Measurements from ENCODE around the gene BTBD9. TPM values are rescaled to one million over a fixed set of nuclear protein-coding genes. Genes with fewer than 3 reads are reported as not detected.

The BTBD9 gene
- total and polyA plus RNA-seq, 2 of the 13 experiments (the other 11 are each of a cell fraction or from before 2014, with no cell fraction given) = 1.2 to 3.0 TPM

- TF ChIP-seq, protein P1, sequence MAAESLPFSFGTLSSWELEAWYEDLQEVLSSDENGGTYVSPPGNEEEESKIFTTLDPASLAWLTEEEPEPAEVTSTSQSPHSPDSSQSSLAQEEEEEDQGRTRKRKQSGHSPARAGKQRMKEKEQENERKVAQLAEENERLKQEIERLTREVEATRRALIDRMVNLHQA (CRISPR knock-in tag; IDR thresholded peaks at IDR 0.05) = no peak
- no peak for TF ChIP-seq KLF15 (CRISPR knock-in tag; IDR thresholded peaks at IDR 0.05; ENCODE audit: borderline replicate concordance)
These were observed 125.3 kb downstream of the BTBD9 start (continued) for GRCh38 chr6:38514399-38514798.

GRCh38 chr6:38512211-38512610, 127.5 kb downstream of the BTBD9 start:
- in situ Hi-C loops (cut with HindIII; ENCODE audit: extremely low pct_ligation_motif_present, low pct_unique_long_range_greater_than_20kb) = no loop called here
- Histone ChIP-seq H3K4me1 (ENCODE audit: insufficient read depth, low read length) (peaks cover 31% of the 10 kb centered on the region), H4K20me1 (ENCODE audit: insufficient read depth, low read length) (no peaks in the 10 kb centered on the region), H3K4me3 (replicated peaks in 1 of 3; ENCODE audit: insufficient read depth in 1 of 3, low read depth in 2 of 3, low read length in 3 of 3) (no peak overlapping the region), H3K27me3 (ENCODE audit: control insufficient read depth in 1 of 2, insufficient read depth in 2 of 2, low read length in 2 of 2) (no peaks in the 10 kb centered on the region), H3K9me3 (ENCODE audit: low read length) (no peaks in the 10 kb centered on the region), H3K36me3 (replicated peaks in 1 of 2; ENCODE audit: control insufficient read depth in 1 of 2, insufficient read depth in 2 of 2, low read length in 2 of 2) (no peaks in the 10 kb centered on the region), H3K27ac (ENCODE audit: extremely low read length, insufficient read depth, low read length) (no peak overlapping the region), H3K4me2 (ENCODE audit: low read depth, low read length) (no peak overlapping the region), H2AFZ (ENCODE audit: low read length) (no peak overlapping the region), H3K9ac (ENCODE audit: insufficient read depth, low read depth, low read length) (no peak overlapping the region), H3K79me2 (ENCODE audit: insufficient read depth, low read length) (no peaks in the 10 kb centered on the region)
- BruUV-seq (replicated peaks) = no TSS peak
- WGBS (ENCODE audit: low lambda C conversion rate) = 92% methylated on average over 5 of the region's 5 CpGs
- no peak for DNase-seq (ENCODE audit: low spot score)
- FAIRE-seq = no peak
- TF ChIP-seq ZNF18 (CRISPR knock-in tag; IDR thresholded peaks at IDR 0.05; ENCODE audit: insufficient replicate concordance) = no peak
- ChIA-PET CTCF (ENCODE audit: low intra/inter-chr PET ratio, low total read pairs) (no interaction called here), POLR2A (interaction anchor here (0.6 kb wide), 1 partner anchor 139 kb away, joined by 3 read pairs; no protein-coding TSS in a partner anchor)
- ATAC-seq = no peak
- intact Hi-C loops (cut with micrococcal nuclease; ENCODE audit: unreplicated experiment) = no loop called here

GRCh38 chr6:38510205-38510604, 129.5 kb downstream of the BTBD9 start:
- POLR2A ChIA-PET = no interaction called here

More at GRCh38 chr6:38510205-38510604, 129.5 kb downstream of the BTBD9 start:
- in situ Hi-C loops (cut with HindIII; ENCODE audit: extremely low pct_ligation_motif_present, low pct_unique_long_range_greater_than_20kb) = no loop called here
- no peak for ATAC-seq
- Histone ChIP-seq H3K36me3 (replicated peaks in 1 of 2; ENCODE audit: control insufficient read depth in 1 of 2, insufficient read depth in 2 of 2, low read length in 2 of 2) (no peaks in the 10 kb centered on the region), H3K4me3 (replicated peaks in 1 of 3; ENCODE audit: insufficient read depth in 1 of 3, low read depth in 2 of 3, low read length in 3 of 3) (no peak overlapping the region), H3K9me3 (ENCODE audit: low read length) (no peaks in the 10 kb centered on the region), H3K27me3 (ENCODE audit: control insufficient read depth in 1 of 2, insufficient read depth in 2 of 2, low read length in 2 of 2) (no peaks in the 10 kb centered on the region), H4K20me1 (ENCODE audit: insufficient read depth, low read length) (no peaks in the 10 kb centered on the region), H3K27ac (ENCODE audit: extremely low read length, insufficient read depth, low read length) (no peak overlapping the region), H3K9ac (ENCODE audit: insufficient read depth, low read depth, low read length) (no peak overlapping the region), H3K4me2 (ENCODE audit: low read depth, low read length) (no peak overlapping the region), H3K79me2 (ENCODE audit: insufficient read depth, low read length) (no peaks in the 10 kb centered on the region), H3K4me1 (ENCODE audit: insufficient read depth, low read length) (peaks cover 14% of the 10 kb centered on the region), H2AFZ (ENCODE audit: low read length) (no peak overlapping the region)
- no TSS peak for BruUV-seq (replicated peaks)
- 92% methylated on average over 1 of the region's 1 CpG for WGBS (ENCODE audit: low lambda C conversion rate)
- TF ChIP-seq, protein P2, sequence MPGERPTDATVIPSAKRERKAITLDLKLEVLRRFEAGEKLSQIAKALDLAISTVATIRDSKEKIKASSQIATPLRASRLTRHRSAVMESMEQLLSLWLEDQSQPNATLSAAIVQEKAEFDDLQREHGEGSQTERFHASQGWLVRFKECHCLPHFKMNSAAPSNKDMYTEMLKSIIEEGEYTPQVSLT (CRISPR knock-in tag; IDR thresholded peaks at IDR 0.05; ENCODE audit: borderline replicate concordance, low read depth) = no peak
- TF ChIP-seq ZNF598 (CRISPR knock-in tag; IDR thresholded peaks at IDR 0.05; ENCODE audit: borderline replicate concordance) (no peak), ZNF205 (CRISPR knock-in tag; IDR thresholded peaks at IDR 0.05) (no peak), ZSCAN22 (CRISPR knock-in tag; IDR thresholded peaks at IDR 0.05) (no peak), BRD4 (CRISPR knock-in tag; IDR thresholded peaks at IDR 0.05) (no peak)
- no peak for DNase-seq (ENCODE audit: low spot score)
- CTCF ChIA-PET (ENCODE audit: low intra/inter-chr PET ratio, low total read pairs) = no interaction called here
- FAIRE-seq = no peak
- intact Hi-C loops (cut with micrococcal nuclease; ENCODE audit: unreplicated experiment) = no loop called here
